CD14-positive monocyte (primary cell): ENCODE measurements around the gene DNTTIP2. TPM values are rescaled to one million over a fixed set of nuclear protein-coding genes. Genes with fewer than 3 reads are reported as not detected.

Source experiments
- DNase-seq, 3 donors: peaks; one replicate each; pipeline ENCODE4 v3.0.0-alpha.2; 2011 to 2022
- H2AFZ ChIP-seq: 2 replicates; pipeline ENCODE4 v1.6.0; 2012; ENCODE audit warnings: mild to moderate bottlenecking, low read depth, low read length, inconsistent platforms; ENCODE audit not compliant: insufficient read depth, poor library complexity, severe bottlenecking
- H3K27ac ChIP-seq, 2 donors: 1 replicate in 1 of 2; 2 replicates in 1 of 2; pipeline ENCODE4 v1.5.1; 2012 to 2013; ENCODE audit warnings: low read length in 2 of 2, control low read depth in 1 of 2, inconsistent platforms in 1 of 2, low read depth in 1 of 2, mild to moderate bottlenecking in 1 of 2
- H3K27me3 ChIP-seq, 2 donors: one replicate each; pipeline versions ENCODE4 v1.6.0 to v1.6.1; 2011 to 2013; ENCODE audit warnings: low read length in 2 of 2; ENCODE audit not compliant: control insufficient read depth in 2 of 2, insufficient read depth in 2 of 2
- H3K36me3 ChIP-seq, 2 donors: replicated peaks in 1 of 2; 1 replicate in 1 of 2; 2 replicates in 1 of 2; pipeline versions ENCODE4 v1.5.1 to v1.6.1; 2012 to 2013; ENCODE audit warnings: low read length in 2 of 2, control low read depth in 1 of 2, inconsistent platforms in 1 of 2, mild to moderate bottlenecking in 1 of 2; ENCODE audit not compliant: insufficient read depth in 2 of 2, control insufficient read depth in 1 of 2
- H3K4me1 ChIP-seq, 2 donors: 1 replicate in 1 of 2; 2 replicates in 1 of 2; pipeline versions ENCODE4 v1.5.1 to v1.6.1; 2012 to 2013; ENCODE audit warnings: low read length in 2 of 2, control low read depth in 1 of 2, inconsistent platforms in 1 of 2, mild to moderate bottlenecking in 1 of 2, moderate library complexity in 1 of 2; ENCODE audit not compliant: insufficient read depth in 2 of 2, control insufficient read depth in 1 of 2
- H3K4me2 ChIP-seq: replicated peaks from 2 replicates; pipeline ENCODE3; 2012; ENCODE audit warnings: low read length, moderate library complexity, mild to moderate bottlenecking; ENCODE audit not compliant: poor library complexity, severe bottlenecking; ENCODE audit errors: extremely low read depth
- H3K4me3 ChIP-seq, 3 experiments: fragments of 200-600 bp in 1 of 3; sonication (generic) in 1 of 3; replicated peaks in 1 of 3; 1 replicate in 2 of 3; 2 replicates in 1 of 3; pipeline ENCODE4 v1.5.1; 2011 to 2013; ENCODE audit warnings: low read length in 3 of 3, mild to moderate bottlenecking in 3 of 3, control low read depth in 2 of 3, low read depth in 2 of 3, inconsistent platforms in 1 of 3, moderate library complexity in 1 of 3
- H3K79me2 ChIP-seq: 2 replicates; pipeline ENCODE4 v1.6.0; 2012; ENCODE audit warnings: mild to moderate bottlenecking, control low read depth, inconsistent platforms, low read length, moderate library complexity; ENCODE audit not compliant: insufficient read depth
- H3K9ac ChIP-seq: 2 replicates; pipeline ENCODE4 v1.6.0; 2017; ENCODE audit warnings: low read length, mild to moderate bottlenecking; ENCODE audit not compliant: insufficient read depth, poor library complexity, severe bottlenecking
- H3K9me3 ChIP-seq, 2 donors: replicated peaks in 1 of 2; 1 replicate in 1 of 2; 2 replicates in 1 of 2; pipeline versions ENCODE4 v1.5.1 to v1.6.1; 2012 to 2013; ENCODE audit warnings: low read length in 2 of 2, control low read depth in 1 of 2; ENCODE audit not compliant: control insufficient read depth in 1 of 2, insufficient read depth in 1 of 2
- H4K20me1 ChIP-seq: 2 replicates; pipeline ENCODE4 v1.6.0; 2012; ENCODE audit warnings: mild to moderate bottlenecking, low read length, control low read depth, moderate library complexity; ENCODE audit not compliant: insufficient read depth
- H3K27ac Mint-ChIP-seq, 7 donors: one replicate each; pipeline ENCODE4 v1.8.0; 2020; ENCODE audit warnings: mild to moderate bottlenecking in 7 of 7, mixed read lengths in 7 of 7, moderate library complexity in 6 of 7, inconsistent platforms in 2 of 7
- H3K27me3 Mint-ChIP-seq, 3 donors: one replicate each; pipeline ENCODE4 v1.8.0; 2021 to 2022; ENCODE audit warnings: low read depth in 3 of 3, mild to moderate bottlenecking in 3 of 3, mixed read lengths in 3 of 3, moderate library complexity in 3 of 3, inconsistent platforms in 1 of 3
- H3K36me3 Mint-ChIP-seq, 2 donors: one replicate each; pipeline ENCODE4 v1.8.0; 2020; ENCODE audit warnings: mixed read lengths in 2 of 2, inconsistent platforms in 1 of 2, mild to moderate bottlenecking in 1 of 2
- H3K4me1 Mint-ChIP-seq: one replicate; pipeline ENCODE4 v1.8.0; 2020; ENCODE audit warnings: mild to moderate bottlenecking, mixed read lengths
- H3K4me3 Mint-ChIP-seq, 2 donors: one replicate each; pipeline ENCODE4 v1.8.0; 2020; ENCODE audit warnings: mild to moderate bottlenecking in 2 of 2, mixed read lengths in 2 of 2, moderate library complexity in 1 of 2
- H3K9me3 Mint-ChIP-seq, 7 donors: one replicate each; pipeline ENCODE4 v1.8.0; 2020 to 2022; ENCODE audit warnings: mixed read lengths in 7 of 7, mild to moderate bottlenecking in 6 of 7, moderate library complexity in 6 of 7, inconsistent platforms in 2 of 7
- CTCF ChIP-seq: fragments of 200-600 bp; IDR thresholded peaks from one replicate; pipeline ENCODE4 v1.8.0; 2022; ENCODE audit warnings: antibody characterized with exemption, mild to moderate bottlenecking
- WGBS: methylation state at CpG from one replicate; pipeline ENCODE4 v1.1.5; 2013; ENCODE audit warnings: missing lambda C conversion rate; ENCODE audit not compliant: insufficient coverage; 5-methylcytosine and 5-hydroxymethylcytosine counted together
- intact Hi-C, 2 donors: fragments of 100-400 bp; cut with micrococcal nuclease; formaldehyde crosslinking; loops; one replicate each; pipeline versions ENCODE4 v1.15.0 to v1.15.1; 2023
- polyA plus RNA-seq, 3 donors: library from polyadenylated mRNA; depleted of rRNA in 1 of 3; unstranded in 2 of 3; stranded (reverse) in 1 of 3; fragments of 300-500 nt in 2 of 3; fragments of >200 nt in 1 of 3; fragmentation: Illumina TruSeq in 2 of 3; gene quantifications; 1 replicate in 2 of 3; 2 replicates in 1 of 3; pipeline ENCODE4 v1.2.3, GENCODE V29; 2012 to 2021

The DNTTIP2 gene
- polyA plus RNA-seq, 3 donors = 21.1 to 68.8 (median 42.1) TPM

GRCh38 chr1:93900723-93901504 lies 21.9 kb upstream of the DNTTIP2 start:
- intact Hi-C loops = no loop called here
- H3K27ac ChIP-seq = no peak overlapping the region
- Mint-ChIP-seq H3K27me3 (no peaks in the 10 kb centered on the region), H3K4me3 (no peak overlapping the region), H3K9me3 (no peaks in the 10 kb centered on the region), H3K36me3 (peaks cover 25 to 26% of the 10 kb centered on the region in 2 donors), H3K27ac (no peak overlapping the region), H3K4me1 (peaks cover 12% of the 10 kb centered on the region)
- no peak for TF ChIP-seq CTCF
- peaks cover 11% of the 10 kb centered on the region for H3K79me2 ChIP-seq
- DNase-seq = no peak
- no peaks in the 10 kb centered on the region for H3K9me3 ChIP-seq
- H4K20me1 ChIP-seq = no peaks in the 10 kb centered on the region
- no CpG with 5 or more reads among the region's 3 CpGs for WGBS
- no peak overlapping the region for H3K9ac ChIP-seq
- no peak overlapping the region for H2AFZ ChIP-seq
- H3K4me1 ChIP-seq = peaks cover 10 to 16% of the 10 kb centered on the region in 2 donors
- H3K4me2 ChIP-seq = no peak overlapping the region
- H3K27me3 ChIP-seq = no peaks in the 10 kb centered on the region
- no peak overlapping the region for H3K4me3 ChIP-seq
- peaks cover 6 to 36% of the 10 kb centered on the region in 2 donors for H3K36me3 ChIP-seq

GRCh38 chr1:93899543-93900207 lies 20.7 kb upstream of the DNTTIP2 start:
- Histone ChIP-seq H3K27ac (no peak overlapping the region), H3K27me3 (no peaks in the 10 kb centered on the region), H3K4me2 (no peak overlapping the region), H3K4me1 (peaks cover 7 to 12% of the 10 kb centered on the region in 2 donors), H3K9ac (no peak overlapping the region), H3K36me3 (peaks cover 10 to 46% of the 10 kb centered on the region in 2 donors), H3K4me3 (no peak overlapping the region), H3K79me2 (peaks cover under 1% of the 10 kb centered on the region), H4K20me1 (no peaks in the 10 kb centered on the region), H3K9me3 (no peaks in the 10 kb centered on the region), H2AFZ (no peak overlapping the region)
- WGBS = no CpG with 5 or more reads among the region's 3 CpGs
- intact Hi-C loops = no loop called here
- Mint-ChIP-seq H3K27me3 (no peaks in the 10 kb centered on the region), H3K27ac (no peak overlapping the region), H3K4me3 (no peak overlapping the region), H3K36me3 (peaks cover 32% of the 10 kb centered on the region in 2 donors), H3K9me3 (no peaks in the 10 kb centered on the region), H3K4me1 (peaks cover 11% of the 10 kb centered on the region)
- DNase-seq = no peak
- TF ChIP-seq CTCF = no peak
